Activated CD4-positive, alpha-beta T cell treated with anti-CD3 and anti-CD28 coated beads for 1 hour (primary cell): Measurements from ENCODE around the gene UBE2D3.
A peak's percentile ranks its signal among the peaks of the same experiment; 100 is the strongest.
"Not testable (repeated sequence)": the region's sequence is repeated elsewhere in the genome, so short reads cannot be mapped to it uniquely, and the experiment has no call there.

ENCODE experiments used
- DNase-seq: peaks from one replicate; pipeline ENCODE4 v3.0.0-alpha.2; 2020

UBE2D3 gene

DNA sequence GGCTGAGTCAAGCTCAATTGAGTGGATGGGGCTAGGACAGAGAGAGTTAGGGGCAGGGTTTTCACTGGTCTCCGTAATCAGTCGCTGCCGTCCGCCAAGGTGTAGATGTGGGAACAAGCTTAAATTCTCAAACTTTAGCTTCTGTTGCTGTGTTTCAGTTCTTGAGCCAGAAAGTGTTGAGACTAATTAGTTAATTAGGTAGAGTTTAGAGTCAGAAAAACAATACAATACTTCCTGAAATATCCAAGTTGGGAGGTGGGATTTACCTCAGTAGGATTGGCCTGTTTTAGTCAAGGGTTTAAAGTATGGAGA, 1.1 kb upstream of the UBE2D3 start:
- no peak for DNase-seq

DNA sequence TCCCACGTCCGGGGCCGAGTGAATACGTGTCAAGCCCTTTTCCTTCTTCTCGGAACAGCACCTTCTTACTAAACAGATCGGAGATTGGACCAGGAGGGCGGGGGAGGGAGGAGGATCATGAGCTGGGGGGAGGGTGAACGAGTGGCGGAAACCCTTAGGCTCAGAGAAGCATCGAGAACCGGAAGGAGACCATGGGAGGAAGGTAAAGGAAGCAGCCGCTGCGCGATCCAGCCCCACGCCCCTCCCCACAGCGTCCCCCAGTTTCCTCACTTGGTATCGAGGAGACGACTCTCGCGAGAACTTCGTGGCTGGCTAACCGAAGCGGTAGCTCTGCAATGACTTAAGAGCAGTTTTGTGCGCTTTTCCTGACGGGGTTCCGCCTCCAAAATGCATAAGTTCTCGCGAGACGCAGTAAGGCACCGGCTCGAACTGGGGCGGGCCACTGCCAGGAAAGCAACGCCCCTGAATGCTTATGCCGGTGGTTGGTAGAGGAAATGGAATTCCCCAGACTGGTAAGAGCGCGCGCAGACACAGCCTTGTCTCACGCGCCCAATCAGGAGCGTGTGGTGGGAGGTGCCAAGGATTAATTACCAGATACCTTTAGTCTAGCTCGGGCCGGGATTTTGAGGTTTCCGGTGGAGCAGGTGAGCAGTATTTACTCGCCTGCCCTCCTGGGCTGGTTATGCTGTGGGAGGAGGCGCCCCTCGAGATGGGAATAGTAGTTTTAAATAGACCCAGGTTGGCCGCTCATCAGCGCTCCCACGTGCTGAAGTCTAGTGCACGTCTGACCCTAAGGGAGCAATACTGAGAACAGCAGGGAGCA, 534 bp upstream of the UBE2D3 start:
- DNase-seq: peak; percentile 98

DNA sequence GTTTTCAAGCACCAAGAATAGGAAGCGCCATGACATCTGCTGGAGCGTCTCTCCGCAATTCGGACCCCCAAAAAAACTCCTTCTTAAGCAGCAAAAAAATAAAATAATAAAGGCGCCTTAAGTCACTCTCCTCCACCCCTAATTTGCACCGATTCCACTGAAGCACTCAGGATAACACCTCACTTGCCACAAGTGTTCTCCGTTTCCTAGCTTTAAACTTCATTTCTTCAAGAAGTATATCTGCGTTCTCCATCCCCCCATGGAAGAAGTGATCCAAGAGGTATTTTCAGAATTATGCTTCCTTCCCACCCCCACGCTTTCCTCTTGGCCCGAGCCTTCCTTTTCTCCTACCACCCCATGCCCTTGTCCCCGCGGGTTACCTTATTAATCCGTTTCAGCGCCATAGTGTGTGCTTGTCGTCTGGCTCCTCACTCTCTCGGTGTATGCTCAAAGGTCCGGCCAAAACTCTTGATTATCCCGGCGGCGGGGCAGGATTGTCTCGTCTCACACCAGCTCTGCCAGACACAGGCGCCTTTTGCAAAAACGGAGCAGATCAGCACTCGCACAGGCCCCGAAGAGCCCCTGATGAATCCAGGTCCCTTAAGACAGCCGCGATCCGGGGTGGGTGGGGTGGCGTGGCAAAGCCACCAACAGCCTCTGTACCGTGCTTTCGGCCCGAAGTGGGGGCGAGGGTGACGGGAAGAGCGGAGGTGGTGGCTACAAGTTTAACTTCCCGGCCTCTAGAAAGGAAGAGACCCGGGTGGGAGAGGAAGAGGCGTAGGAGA, 1.1 kb downstream of the UBE2D3 start:
- DNase-seq: no peak

DNA sequence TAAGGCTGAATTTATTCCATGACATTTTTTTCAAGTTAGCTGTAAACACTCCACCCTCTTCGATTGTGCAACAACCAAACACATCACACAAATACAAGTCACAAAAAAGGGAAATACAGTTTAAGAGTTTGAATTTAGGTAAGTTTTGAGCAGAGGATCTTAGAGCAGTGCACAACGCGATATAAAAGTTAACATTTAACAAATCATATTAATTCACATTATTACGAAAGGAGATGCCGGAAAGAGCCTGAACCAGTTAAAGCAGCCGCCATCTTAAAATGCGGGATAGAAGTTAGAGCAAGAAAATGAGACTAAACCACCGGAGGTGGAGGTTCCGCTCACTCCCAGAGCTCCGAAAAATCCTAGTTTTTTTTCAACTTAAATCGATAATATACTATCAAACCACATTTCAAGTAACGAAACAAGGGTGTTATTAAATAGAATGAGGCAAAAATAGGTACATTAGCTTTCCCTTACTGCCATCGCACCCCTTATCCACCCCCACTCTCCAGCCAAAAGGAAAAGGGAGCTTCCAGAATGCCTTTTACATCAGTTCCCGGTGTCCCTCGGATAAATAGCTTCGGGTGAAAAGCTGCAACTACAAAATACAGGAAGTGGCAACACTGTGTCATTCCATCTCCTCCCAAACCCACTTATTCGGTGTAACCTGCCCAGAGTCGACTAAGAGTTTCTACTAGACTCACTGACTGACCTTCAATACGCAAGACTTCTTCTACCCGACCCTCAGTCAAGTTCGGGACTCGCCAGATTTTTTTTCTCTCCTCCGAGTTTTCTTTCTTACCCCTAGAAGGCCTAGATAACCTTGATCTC, 1.9 kb downstream of the UBE2D3 start:
- no peak for DNase-seq

DNA sequence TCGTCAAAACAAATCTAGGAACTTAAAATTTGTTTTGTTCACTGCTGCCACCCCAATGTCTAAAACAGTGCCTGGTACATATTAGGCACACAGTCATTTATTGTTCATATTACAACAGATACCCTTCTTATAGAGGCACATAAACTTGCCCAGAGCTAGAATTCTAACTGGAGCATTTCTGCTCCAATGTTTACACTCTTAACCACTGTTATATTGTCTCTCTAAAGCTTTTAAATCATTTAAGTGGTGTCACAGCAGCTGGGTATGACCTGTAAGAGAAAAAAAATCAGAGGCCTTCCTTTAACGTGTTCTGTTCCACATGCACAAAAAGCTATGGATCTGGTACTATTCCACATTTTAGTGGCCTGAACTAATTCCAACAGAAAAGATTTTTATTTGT, 3.0 kb downstream of the UBE2D3 start:
- DNase-seq: no peak

DNA sequence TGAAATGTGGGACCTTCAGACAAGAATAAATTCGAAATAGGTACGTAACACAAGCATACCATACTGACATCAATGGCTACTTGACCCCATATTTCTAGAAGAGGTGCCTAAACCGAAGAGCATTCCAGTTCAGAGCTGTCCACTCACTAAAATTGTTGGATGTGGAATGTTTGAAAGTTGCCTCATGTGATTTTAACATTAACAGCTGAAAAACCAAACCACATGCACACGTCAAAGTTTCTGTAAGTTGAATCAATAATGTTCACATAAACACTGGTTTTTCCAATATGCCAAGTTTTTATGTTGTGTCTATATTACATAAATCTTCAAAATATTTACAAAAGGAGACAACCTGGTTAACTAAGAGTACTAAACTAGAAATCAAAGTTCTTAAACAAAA, 3.5 kb downstream of the UBE2D3 start:
- no peak for DNase-seq

DNA sequence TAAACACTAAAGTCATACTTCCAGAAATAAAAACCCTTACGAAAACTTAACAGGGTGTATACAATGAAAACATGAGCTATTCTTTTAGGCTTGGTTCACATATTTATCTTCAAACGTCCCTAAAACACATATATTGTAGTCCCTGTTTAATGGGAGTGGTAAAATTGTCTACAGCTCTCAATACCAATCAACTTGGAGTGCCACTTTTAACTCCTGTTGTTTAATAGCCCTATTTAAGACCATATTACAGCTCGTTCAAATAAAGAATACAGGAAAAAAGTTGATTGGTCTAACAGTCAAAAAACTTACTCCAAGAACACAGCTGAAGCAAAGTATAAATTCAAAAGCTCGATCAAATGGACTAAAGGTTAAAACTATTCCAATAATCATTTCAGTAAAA, 3.9 kb downstream of the UBE2D3 start:
- no peak for DNase-seq

DNA sequence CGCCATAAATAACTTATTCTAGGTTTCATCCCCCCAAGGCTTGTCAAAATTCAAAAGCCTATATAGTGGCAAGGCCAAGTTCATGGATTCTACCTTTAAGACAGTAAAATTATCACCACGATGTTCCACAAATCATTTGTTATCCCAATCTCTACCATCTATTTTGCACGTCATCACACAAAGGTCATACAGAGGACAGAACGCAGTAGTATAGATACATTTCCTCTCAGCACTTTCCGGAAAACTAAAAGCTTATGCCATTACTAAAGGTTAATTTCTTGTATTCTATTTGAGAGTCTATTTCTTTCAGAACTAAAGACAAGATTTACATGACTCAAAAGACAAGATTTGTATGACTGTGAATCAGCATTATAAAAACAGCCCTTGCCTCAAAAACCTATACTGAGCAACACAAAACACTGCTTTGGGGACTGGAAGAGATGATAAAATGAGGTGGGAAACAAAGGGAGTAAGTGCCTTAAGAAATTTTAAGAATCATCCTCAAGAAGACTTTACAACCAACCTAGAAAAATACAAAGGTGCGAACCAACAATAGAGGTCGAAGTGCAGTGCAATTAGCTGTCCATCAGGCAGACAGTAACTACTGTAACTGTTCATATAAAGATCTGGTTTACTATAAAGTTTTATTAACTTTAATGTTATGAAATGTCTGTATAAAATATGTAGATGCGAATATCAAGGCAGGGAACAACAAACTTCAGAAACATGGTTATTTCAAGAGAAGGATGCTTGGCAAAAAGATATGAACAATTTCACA, 7.6 kb downstream of the UBE2D3 start:
- no peak for DNase-seq

DNA sequence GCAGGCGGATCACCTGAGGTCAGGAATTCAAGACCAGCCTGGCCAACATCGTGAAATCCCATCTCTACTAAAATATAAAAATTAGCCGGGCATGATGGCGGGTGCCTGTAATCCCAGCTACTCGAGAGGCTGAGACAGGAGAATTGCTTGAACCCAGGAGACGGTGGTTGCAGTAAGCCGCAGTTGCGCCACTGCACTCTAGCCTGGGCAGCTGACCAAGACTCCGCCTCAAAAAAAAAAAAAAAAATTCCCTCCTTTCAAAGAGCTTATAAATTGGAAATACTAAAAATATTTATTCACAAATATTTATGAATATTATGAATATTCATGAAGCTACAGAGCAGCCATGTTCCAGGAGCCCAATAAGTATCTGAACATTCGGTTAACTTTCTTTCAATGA, 8.3 kb downstream of the UBE2D3 start:
- not testable (repeated sequence) for DNase-seq

DNA sequence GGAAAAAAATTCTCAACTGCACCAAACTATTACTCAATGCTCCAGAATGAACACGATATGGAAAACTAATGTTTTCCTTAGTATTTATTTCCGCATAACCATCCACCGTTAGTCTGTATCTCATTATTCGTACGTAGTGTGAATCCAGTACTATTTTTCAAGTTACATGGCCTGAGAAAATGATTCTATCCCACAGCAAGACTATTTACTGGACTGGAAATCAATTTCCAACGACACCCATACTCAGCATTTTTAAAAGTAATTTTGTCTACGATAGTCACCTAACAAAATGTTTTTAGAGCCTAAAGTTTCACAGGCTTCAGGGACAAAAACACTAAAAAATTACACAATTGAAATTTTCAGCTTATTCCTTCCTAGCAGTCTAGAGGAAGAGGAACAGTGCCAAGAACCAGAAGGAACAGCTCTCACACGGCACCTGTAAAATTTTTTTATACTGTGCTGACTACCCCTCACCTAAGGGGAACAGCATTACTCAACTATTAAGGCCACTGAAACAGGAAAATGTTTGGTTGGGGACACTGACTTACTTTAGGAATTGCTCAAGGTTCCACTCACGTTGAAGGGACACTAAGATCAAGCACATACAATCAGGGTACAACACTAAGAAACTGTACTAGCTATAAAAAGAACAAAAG, 9.6 kb downstream of the UBE2D3 start:
- no peak for DNase-seq

DNA sequence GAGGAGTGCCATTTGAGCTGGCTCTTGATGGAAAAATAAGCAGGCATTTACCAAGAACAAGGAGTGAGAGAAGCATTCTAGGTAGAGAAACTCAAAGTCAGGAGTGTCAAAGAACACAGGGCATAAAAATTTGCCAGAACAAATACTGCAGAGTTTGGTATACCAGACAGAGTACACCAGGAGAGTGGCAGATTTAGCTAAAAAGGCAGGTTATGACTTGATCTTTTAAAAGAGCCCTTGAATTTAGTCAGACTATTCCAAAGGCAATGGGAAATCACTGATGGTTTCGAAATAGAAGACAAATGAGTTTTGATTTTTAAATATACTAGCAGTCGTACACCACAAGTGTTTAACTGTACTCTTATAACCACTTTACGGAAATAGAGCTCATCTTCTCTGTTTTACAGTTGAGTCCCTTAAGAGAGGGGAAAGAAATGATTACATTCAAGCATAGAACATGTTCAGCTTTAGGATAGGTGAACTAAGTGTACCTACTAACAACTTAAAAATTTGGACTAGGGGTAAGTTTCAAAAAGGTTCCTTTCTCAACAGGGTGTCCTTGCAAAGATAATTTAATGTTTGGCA, 10.2 kb downstream of the UBE2D3 start:
- no peak for DNase-seq

DNA sequence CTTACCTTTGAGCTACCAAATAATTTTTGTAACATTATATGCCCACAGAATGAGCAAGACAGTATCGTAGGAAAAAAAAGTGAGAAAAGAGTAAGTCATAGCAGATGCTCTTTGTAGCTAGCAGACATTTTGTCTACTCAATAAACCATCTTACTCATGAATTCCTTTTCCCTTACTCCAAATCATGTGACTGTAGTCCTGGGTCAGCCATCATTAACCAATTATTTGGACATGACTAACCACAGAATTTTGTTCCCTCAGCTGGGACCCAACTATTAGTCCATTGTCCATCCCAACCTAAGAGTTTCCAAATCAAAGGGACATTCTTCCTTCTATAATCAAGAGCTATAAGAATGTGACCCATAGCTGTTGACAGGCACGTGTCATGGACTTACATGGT, 11.4 kb downstream of the UBE2D3 start:
- no peak for DNase-seq

DNA sequence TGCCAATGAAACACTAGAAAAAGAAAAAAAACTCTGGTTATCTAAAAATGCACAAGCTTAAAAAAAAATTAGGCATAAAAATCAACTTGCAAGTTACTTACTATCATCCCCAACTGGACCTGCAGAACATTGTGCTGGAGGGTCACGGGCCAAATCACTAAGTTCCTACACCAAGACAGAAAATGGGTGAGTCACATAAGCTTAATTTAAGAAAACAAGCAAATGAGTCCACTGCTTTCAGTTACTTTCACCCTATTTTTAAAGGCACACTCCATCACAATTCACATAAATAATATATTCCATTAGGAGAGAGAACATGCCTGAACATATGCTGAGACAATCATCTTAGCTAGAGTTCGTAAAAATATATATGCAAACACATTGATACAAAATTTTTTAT, 17.7 kb downstream of the UBE2D3 start:
- DNase-seq: no peak

DNA sequence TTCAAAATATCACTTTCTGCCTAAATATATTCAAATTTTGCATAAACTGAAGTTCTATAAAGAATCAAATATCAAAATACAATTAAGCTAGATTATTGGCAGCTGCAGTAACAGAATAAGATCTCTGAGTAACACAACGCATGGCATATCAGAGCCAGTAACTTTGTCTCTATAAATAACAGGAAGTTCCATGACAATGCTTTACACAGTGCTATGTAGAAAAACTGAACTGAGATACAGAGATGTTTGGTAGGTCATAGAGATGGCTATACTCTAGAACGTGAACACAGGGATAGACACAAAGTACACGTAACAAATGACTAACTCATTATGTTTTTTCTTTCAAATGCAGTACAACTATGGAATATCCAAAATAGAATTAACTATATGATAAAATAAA, 18.2 kb downstream of the UBE2D3 start:
- DNase-seq: no peak

DNA sequence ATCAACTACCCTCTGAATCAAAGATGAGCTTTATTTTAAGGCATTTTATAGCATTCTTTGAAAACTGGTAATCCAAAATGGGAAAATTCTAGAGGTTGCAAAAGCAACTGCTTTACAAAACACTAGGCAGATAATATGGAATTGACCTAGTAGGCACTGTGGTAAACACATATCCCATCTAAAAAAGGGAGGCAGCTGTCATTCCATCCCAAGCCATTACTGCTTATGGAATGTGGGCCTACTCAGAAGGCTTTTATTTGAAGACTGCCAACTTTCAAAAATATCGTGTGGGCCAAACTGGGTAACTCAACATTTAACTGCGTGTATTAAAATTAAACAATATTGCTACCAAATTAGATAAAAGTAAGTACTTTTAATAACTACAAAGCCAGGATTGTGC, 19.3 kb downstream of the UBE2D3 start:
- no peak for DNase-seq

DNA sequence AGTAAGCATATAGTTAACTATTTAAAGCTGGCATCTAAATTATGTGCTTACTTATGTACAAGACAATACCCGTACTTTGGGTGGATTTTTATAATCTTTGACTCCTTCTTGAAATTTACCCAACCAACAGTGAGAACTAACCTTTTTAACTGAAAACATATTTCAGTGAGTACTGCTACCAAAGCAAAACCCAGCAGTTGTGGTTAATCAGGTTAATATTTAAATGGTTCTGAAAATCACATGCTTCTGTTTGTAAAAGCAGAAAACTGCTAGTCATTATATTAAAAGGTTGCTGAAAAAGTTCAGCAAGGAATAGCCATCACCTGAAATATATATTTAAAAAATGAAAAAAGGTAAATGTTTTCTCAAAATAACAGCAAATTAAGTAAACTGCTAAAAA, 20.0 kb downstream of the UBE2D3 start:
- DNase-seq: no peak

DNA sequence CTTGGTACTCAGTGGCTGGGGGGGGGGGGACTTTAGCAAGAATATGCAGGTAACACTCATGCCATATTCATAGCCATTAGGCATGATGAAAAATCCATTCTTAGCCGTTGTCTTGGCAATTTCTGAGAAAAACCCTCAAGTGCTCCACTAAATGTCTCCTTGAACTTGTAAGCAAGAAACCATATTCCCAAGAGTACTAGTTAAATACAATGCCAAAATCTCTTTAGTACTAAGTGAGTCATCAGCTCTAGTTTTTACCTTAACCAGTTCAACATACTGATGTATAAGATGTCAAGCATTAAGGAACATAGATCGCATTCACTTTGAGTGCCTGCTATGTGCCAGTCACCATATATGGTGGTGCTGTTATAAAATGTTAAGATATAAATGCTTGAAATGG, 27.5 kb downstream of the UBE2D3 start:
- no peak for DNase-seq

DNA sequence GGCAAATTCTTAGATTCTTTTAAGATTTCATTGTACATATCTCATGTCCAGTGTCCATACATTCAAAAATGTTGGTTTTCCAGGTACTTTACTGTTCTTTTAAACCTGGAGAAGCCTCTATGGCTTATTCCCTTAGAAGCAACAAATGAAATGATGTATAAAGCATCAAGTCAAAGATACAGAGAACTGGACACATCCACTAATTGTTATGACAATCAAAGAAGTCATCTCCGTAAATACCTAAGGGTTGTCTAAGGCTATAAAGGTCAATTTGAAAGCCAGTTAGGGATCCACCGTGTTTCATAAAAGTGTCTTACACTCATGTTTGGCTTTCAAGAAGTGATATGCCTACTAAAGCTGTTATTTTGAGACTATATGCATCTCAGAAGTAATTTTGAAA, 32.4 kb downstream of the UBE2D3 start:
- DNase-seq: no peak

DNA sequence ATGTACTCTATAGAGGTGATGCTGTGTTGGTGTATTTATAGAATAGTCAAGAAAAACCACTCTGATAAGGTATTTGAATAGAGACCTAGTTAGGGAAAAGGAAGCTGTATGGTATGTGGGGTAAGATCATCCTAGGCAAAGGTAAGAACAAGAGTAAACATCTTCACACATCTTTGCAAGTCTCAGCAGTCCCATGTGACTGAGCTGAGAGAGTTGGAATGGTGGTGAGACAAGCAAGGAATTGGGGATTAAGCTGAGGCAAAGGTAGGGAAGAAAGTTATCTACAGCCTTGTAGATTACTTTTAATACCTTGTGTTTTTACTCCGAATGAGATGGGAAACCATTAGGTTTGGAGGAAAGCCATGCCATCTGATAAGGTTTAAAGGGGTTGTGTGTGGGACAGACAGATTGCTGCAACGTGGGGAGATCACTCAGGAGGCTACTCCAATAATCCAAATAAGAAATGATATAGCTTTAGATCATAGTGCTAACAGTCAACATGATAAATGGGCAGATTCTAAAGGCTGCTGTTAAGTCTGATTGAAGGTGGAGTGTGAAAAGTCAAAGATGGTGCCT, 34.9 kb downstream of the UBE2D3 start:
- DNase-seq: no peak

DNA sequence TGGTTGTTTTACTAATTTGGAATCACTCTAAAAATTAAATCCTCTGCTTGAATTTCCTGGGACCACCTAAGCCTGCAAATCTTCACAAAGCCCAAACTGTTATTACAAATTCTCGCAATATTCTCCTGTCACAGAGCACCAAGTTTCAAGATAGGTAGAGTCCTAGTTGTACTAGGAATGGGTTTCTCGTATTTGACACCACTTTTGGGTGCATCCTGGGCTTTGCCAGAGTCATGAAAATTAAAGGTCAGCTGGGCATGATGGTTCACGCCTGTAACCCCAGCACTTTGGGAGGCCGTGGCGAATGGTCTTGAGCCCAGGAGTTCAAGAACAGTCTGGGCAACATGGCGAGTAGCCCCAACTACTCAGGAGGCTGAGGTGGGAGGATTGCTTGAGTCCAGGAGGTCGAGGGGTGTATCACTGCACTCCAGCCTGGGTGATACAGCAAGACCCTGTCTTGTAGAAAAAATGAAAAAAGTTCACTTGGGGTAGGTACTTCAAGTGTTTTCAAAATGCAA, 36.0 kb downstream of the UBE2D3 start:
- DNase-seq: no peak

DNA sequence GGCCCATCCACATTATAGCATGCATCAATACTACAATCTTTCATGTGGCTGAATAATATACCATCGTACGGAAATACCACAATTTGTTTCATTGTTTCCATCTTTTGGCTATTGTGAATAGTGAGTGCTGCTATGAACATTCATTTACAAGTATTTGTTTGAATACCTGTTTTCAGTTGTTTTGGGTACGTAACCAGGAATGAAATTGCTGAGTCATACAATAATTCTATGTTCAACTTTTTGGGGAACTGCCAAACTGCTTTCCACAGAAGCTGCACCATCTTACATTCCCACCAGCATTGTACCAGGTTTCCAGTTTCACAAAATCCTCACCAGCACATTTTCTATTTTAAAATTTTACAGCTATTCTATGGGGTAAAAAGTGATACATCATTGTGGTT, 38.0 kb downstream of the UBE2D3 start:
- DNase-seq: no peak
